OCI-M2 (cell line): ENCODE results near the gene PPM1L.

Source experiments
- DNase-seq: peaks from one replicate; lab custom pipeline; 2025; ENCODE audit not compliant: unreplicated experiment; lab: John Stamatoyannopoulos, UW

Gene PPM1L

GRCh38 chr3:160842021-160843005 lies 86.3 kb downstream of the PPM1L start:
- no peak for DNase-seq

GRCh38 chr3:160851629-160852210 lies 95.7 kb downstream of the PPM1L start:
- DNase-seq, result no peak

- no peak for DNase-seq
These were observed 96.8 kb downstream of the PPM1L start for GRCh38 chr3:160852856-160853255.

GRCh38 chr3:160856450-160856849 lies 100.4 kb downstream of the PPM1L start:
- no peak for DNase-seq

GRCh38 chr3:160857476-160858119 lies 101.6 kb downstream of the PPM1L start:
- no peak for DNase-seq

GRCh38 chr3:160860346-160860745 lies 104.3 kb downstream of the PPM1L start:
- DNase-seq, result no peak

DNA sequence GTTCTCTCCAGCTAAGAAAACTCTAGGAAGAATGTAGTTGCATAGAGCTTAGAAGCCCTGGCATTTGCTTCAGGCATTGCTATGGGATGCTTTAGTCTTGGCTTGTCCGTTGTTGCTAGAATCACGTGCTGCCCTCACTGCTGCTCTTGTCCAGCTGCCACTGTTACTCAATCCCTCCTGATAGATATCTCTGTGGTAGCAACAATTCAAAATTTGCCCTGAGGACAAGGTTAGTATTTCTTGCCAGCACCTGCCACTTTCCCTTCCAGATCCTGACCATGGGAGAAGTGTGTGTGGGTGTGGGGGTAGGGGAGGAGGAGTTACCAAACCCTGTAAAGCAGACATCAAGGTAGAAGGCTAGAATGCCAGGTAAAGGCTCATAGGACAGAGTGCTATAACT lies 113.8 kb downstream of the PPM1L start:
- no peak for DNase-seq

DNA sequence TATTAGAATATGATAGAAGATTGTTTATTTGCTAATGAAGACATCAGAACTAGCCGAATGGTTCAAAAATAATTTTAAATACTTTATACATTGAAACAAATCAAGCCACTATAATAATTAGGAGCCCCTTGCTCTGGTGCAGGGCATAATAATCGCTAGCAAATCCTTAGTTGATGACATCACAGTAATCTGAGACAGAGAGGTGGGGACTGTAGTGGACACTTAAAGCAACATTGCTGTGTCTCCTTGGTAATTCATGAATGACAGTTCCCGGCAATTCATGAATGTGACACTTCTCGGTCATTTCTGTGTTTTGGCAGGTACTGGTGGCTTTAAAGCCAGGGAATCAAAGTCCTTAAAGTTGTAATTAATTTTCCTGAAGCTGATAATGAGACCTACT lies 114.3 kb downstream of the PPM1L start:
- no peak for DNase-seq

DNA sequence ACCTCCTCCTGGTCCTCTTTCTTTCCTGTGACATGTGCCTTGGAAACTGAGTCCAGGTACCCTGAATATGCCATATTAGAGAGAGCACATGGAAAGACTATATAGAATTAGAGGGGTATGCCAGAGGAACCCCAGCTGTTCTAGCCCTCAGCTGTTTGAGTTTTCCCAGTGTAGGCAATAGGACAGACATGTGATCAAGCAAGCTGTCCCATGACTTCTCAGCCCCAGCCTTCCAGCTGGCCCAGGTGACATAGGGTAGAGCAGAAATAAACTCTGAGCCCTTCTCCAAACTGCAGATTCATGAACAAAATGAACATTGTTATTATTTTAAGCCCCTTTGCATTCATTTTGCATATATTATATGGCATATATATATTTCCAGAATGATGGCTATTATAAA lies 118.7 kb downstream of the PPM1L start:
- DNase-seq, result no peak

- DNase-seq, result no peak
These were observed 120.6 kb downstream of the PPM1L start for GRCh38 chr3:160876643-160877042.

- DNase-seq, result no peak
These were observed 123.8 kb downstream of the PPM1L start for GRCh38 chr3:160879859-160880258.

DNA sequence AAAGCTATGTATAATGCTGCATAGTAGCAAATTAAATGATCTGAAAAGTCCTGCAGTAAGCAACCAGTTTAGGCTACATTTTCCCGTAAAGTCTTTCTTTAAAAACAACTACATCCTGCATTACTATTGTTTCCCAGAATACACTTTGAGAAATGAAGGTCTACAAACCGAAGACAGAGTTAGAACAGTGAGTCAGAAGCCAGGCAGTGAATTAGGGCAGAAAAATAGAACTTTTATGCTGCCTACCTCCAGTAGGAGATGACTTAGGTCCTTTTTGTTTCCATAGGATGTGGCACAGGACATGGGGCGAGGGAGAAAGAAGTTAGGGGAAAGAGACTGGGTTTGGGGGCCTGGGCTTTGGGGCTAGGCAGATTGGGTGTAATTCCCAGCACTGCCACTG lies 127.3 kb downstream of the PPM1L start:
- DNase-seq, result no peak

DNA sequence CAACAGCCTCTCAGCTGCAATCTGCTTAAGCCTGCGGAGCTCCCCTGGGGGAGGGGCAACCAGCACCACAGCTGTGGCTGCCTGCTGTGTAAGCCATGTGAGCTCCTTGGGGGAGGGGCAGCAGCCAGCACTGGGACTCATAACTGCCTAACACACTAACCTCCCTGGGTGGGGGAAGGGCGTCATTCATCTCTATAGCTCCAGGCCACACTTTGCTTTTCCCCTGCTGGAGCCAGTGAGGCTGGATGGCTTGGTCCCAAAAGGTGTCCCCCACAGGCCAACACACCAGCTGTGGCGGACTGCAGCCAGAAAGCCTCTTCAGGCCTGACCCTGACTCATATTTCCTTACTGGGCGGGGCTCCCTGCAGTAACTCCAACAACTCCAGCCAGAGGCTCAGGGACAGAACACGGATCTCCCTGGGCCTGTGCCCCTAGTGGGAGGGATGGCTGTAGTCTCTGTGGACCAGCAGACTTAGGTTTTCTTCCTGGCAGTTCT lies 129.8 kb downstream of the PPM1L start:
- DNase-seq, result no peak

DNA sequence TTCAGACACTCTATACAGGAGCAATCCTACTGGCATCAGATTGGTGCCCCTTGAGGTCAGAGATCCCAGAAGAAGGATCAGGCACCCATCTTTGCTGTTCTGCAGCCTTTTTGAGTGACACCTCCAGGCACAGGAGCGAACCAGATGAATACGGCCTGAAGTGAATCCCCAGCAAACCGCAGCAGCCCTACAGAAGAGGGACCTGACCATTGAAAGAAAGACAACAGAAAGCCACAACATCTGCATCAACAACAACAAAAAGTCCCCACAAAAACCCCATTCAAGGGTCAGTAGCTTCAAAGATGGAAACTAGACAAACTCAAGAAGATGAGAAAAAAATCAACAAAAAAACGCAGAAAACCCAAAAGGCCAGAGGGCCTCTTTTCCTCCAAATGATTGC lies 130.4 kb downstream of the PPM1L start:
- DNase-seq, result no peak

GRCh38 chr3:160893207-160893606 lies 137.2 kb downstream of the PPM1L start:
- no peak for DNase-seq

DNA sequence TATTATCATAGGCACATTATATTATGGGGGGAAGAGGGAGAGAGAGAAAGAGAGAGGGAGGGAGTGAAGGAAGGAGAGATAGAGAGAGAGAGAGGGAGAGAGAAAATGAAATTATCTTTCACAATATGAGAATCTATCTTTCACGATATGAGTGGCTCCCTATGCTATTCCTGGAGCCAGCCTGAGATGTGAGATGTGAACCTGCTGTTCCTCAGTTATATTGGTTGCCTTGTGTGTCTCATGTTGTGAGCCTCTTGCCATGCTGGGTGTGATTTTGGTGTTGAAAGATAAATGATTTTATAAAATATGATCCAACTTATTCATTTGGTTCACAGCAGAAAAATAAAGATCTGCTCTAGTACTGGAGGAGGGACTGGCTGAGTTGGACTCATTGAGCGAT lies 148.7 kb downstream of the PPM1L start:
- no peak for DNase-seq

DNA sequence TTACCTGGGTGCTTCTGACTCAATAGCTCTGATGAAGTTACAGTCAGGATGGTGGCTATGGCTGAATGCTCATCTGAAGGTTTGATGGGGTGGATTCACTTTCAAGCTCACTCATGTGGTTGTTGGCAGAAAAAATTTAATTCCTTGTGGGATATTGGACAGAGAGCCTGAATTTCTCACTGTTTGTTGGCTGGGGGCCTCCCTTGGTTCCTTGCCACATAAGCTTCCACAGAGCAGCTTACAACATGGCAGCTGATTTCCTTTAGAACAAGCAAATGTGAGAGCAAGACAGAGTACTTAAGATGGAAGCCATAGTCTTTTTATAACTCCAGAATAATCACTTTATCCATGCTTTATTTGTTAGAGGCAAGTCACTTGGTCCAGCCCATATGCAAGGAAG lies 150.6 kb downstream of the PPM1L start:
- no peak for DNase-seq

DNA sequence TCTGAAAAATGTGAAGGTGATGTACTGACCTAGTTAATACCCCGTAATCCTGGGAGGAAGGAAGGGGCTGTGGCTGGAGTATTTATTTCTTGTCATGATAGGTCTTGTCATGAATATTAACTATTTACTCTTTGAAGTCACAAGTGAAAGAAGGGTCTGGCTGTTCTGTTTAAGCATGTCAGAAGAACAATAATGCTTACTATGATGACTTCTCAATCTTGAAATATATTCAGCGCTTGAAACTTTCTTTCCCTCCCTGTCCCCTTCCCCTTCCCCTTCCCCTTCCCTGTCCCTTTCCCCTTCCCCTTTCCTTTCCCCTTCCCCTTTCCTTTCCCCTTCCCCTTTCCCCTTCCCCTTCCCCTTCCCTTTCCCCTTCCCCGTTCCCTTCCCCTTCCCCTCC lies 153.9 kb downstream of the PPM1L start:
- no peak for DNase-seq

DNA sequence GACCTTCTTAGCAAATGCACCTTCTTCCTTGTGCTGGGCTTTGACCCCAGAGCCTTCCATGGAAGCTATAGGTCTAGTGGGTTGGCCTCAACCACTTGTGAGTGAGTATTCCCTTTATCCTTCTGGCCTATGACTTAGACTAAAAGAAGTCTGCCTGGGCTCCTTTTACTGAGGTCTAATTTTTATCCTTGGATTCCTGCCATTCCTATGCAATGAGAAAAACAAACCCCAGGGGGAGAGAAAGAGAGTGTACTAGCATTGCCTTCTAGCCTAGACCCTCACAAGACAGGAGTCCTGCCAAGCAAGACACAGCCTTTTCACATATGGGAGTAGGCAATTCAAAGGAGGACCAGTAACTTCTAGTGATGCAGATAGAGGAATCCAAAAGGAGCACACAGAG lies 155.4 kb downstream of the PPM1L start:
- DNase-seq, result no peak

- no peak for DNase-seq
These were observed 160.4 kb downstream of the PPM1L start for GRCh38 chr3:160916472-160916871.

GRCh38 chr3:160919942-160920341 lies 163.9 kb downstream of the PPM1L start:
- no peak for DNase-seq
